GM12878 (cell line): ENCODE measurements around the gene SLX4. TPM values are rescaled to one million over a fixed set of nuclear protein-coding genes. Genes with fewer than 3 reads are reported as not detected.

ENCODE experiments used
- ATAC-seq: fragments of 200-7000 bp; cut with Tn5 transposase; 3 replicates; pipeline ENCODE4 v1.9.1; 2020; ENCODE audit warnings: mild to moderate bottlenecking, moderate library complexity
- BruUV-seq: library from RNA; stranded (reverse); fragments of 400-500 nt; replicated peaks from 2 replicates; lab custom pipeline; 2021; lab: Mats Ljungman, UMichigan
- CTCF ChIA-PET: fragments of 300-600 bp; sonication (Branson Sonifier 250); formaldehyde crosslinking; extraction: SDS; loops from one replicate; lab custom pipeline; 2021; ENCODE audit warnings: inconsistent platforms; lab: Yijun Ruan, JAX
- POLR2A ChIA-PET: fragments of 350-600 bp; formaldehyde crosslinking; extraction: SDS; loops from one replicate; lab custom pipeline; 2021; ENCODE audit warnings: inconsistent platforms; lab: Charles Lee
- RAD21 ChIA-PET: fragments of 300-600 bp; sonication (Branson Sonifier 250); formaldehyde crosslinking; loops from one replicate; lab custom pipeline; 2023; ENCODE audit warnings: antibody characterized with exemption; ENCODE audit not compliant: unreplicated experiment; lab: Charles Lee
- SMC1A ChIA-PET: fragments of 300-600 bp; sonication (Branson Sonifier 250); formaldehyde crosslinking; loops from one replicate; lab custom pipeline; 2023; ENCODE audit not compliant: unreplicated experiment, uncharacterized antibody; lab: Charles Lee
- DNase-seq: peaks from one replicate; pipeline ENCODE4 v3.0.0-alpha.2; 2011; ENCODE audit warnings: low read depth, low spot score
- FAIRE-seq: peaks from 3 replicates; lab custom pipeline; 2011; peaks lifted over from hg19 to GRCh38; lab: Jason Lieb, UNC
- H2AFZ ChIP-seq: 2 replicates; pipeline ENCODE4 v1.6.0; 2011; ENCODE audit warnings: low read depth, low read length, control low read depth; ENCODE audit not compliant: control insufficient read depth
- H3K27ac ChIP-seq: 2 replicates; pipeline ENCODE4 v1.5.1; 2011; ENCODE audit warnings: control low read depth; ENCODE audit not compliant: control insufficient read depth, insufficient read depth
- H3K27me3 ChIP-seq, 2 experiments: replicated peaks in 1 of 2; 2 replicates each; pipeline versions ENCODE4 v1.6.0 to v1.6.1; 2011; ENCODE audit warnings: low read length in 1 of 2; ENCODE audit not compliant: control insufficient read depth in 2 of 2, insufficient read depth in 2 of 2
- H3K36me3 ChIP-seq, 2 experiments: 2 replicates each; pipeline ENCODE4 v1.5.1; 2011; ENCODE audit warnings: low read length in 1 of 2; ENCODE audit not compliant: control insufficient read depth in 2 of 2, insufficient read depth in 2 of 2
- H3K4me1 ChIP-seq: 2 replicates; pipeline ENCODE4 v1.6.1; 2011; ENCODE audit warnings: mild to moderate bottlenecking, low read length, moderate library complexity, mixed read lengths; ENCODE audit not compliant: control insufficient read depth, insufficient read depth
- H3K4me2 ChIP-seq: 2 replicates; pipeline ENCODE4 v1.6.0; 2011; ENCODE audit warnings: control low read depth; ENCODE audit not compliant: control insufficient read depth, insufficient read depth
- H3K4me3 ChIP-seq: fragments of 200-600 bp; sonication (generic); 2 replicates; pipeline ENCODE4 v1.5.1; 2016
- H3K79me2 ChIP-seq: 2 replicates; pipeline ENCODE4 v1.6.0; 2011; ENCODE audit warnings: low read length; ENCODE audit not compliant: control insufficient read depth, insufficient read depth
- H3K9ac ChIP-seq: 2 replicates; pipeline ENCODE4 v1.8.0; 2011; ENCODE audit warnings: low read length, control low read depth, mixed read lengths; ENCODE audit not compliant: control insufficient read depth, insufficient read depth
- H3K9me3 ChIP-seq: replicated peaks from 3 replicates; pipeline ENCODE4 v1.5.1; 2011; ENCODE audit warnings: mild to moderate bottlenecking, low read length; ENCODE audit not compliant: control insufficient read depth, insufficient read depth
- H4K20me1 ChIP-seq: 2 replicates; pipeline ENCODE4 v1.6.0; 2011; ENCODE audit not compliant: control insufficient read depth, insufficient read depth
- BHLHE40 ChIP-seq, 2 experiments: fragments of 450-650 bp in 1 of 2; IDR thresholded peaks; 2 replicates each; pipeline ENCODE4 v1.6.1; 2011 to 2017; ENCODE audit warnings: low read depth in 2 of 2, borderline replicate concordance in 1 of 2, improper control_type of control experiment in 1 of 2, low read length in 1 of 2, mild to moderate bottlenecking in 1 of 2
- CEBPB ChIP-seq, 2 experiments: fragments of 150-350 bp in 1 of 2; IDR thresholded peaks; 2 replicates each; pipeline ENCODE4 v1.6.1; 2012 to 2014; ENCODE audit warnings: low read depth in 2 of 2, low read length in 2 of 2, borderline replicate concordance in 1 of 2, inconsistent platforms in 1 of 2
- CHD4 ChIP-seq: fragments of 200-600 bp; sonication (generic); IDR thresholded peaks from 2 replicates; pipeline ENCODE4 v1.6.1; 2016; ENCODE audit warnings: mild to moderate bottlenecking
- IRF4 ChIP-seq: IDR thresholded peaks from 2 replicates; pipeline ENCODE4 v1.6.1; 2011; ENCODE audit warnings: low read depth, low read length
- MTA3 ChIP-seq: IDR thresholded peaks from 2 replicates; pipeline ENCODE4 v1.6.1; 2012; ENCODE audit warnings: low read length, inconsistent platforms, borderline replicate concordance
- MYB ChIP-seq: fragments of 150-350 bp; IDR thresholded peaks from 2 replicates; pipeline ENCODE4 v1.6.1; 2014; ENCODE audit warnings: mild to moderate bottlenecking, low read depth, low read length, borderline replicate concordance
- MYC ChIP-seq: IDR thresholded peaks from 2 replicates; pipeline ENCODE4 v1.6.1; 2011; ENCODE audit warnings: mild to moderate bottlenecking, low read length, moderate library complexity, inconsistent platforms; ENCODE audit not compliant: insufficient read depth, insufficient replicate concordance, insufficient read length, severe bottlenecking
- SIX5 ChIP-seq: IDR thresholded peaks from 2 replicates; pipeline ENCODE4 v1.6.1; 2011; ENCODE audit warnings: mild to moderate bottlenecking, low read depth, low read length, moderate library complexity; ENCODE audit not compliant: severe bottlenecking
- TCF7 ChIP-seq: IDR thresholded peaks from 2 replicates; pipeline ENCODE4 v1.6.1; 2014; ENCODE audit warnings: antibody characterized with exemption, borderline replicate concordance
- ZBED1 ChIP-seq: IDR thresholded peaks from 2 replicates; pipeline ENCODE4 v1.6.1; 2016; ENCODE audit warnings: borderline replicate concordance
- WGBS: methylation state at CpG from one replicate; pipeline ENCODE4 v1.1.6; 2016; ENCODE audit warnings: low lambda C conversion rate; ENCODE audit not compliant: insufficient replicate concordance, insufficient coverage; ENCODE audit errors: missing lambda C conversion rate; 5-methylcytosine and 5-hydroxymethylcytosine counted together
- in situ Hi-C: fragments of 300-500 bp; cut with MboI; formaldehyde crosslinking; loops from 9 replicates; pipeline ENCODE4 v1.14.3; 2018; ENCODE audit warnings: mixed read lengths
- intact Hi-C: fragments of 100-400 bp; cut with micrococcal nuclease; formaldehyde crosslinking; loops from one replicate; pipeline ENCODE4 v1.14.2; 2022; ENCODE audit not compliant: unreplicated experiment
- polyA plus RNA-seq, 11 experiments: library from polyadenylated mRNA; depleted of rRNA in 4 of 11; unstranded in 6 of 11; stranded (reverse) in 5 of 11; fragments of >200 nt; fragmentation: Nextera tagmentation in 4 of 11; fragmentation: Illumina TruSeq in 1 of 11; extraction: Ambion mirVana in 4 of 11; extraction: Trizol in 1 of 11; gene quantifications; 1 replicate in 1 of 11; 2 replicates in 10 of 11; pipeline versions ENCODE4 v1.2.1 to v1.2.3, GENCODE V29; 2011 to 2016; ENCODE audit warnings: inconsistent platforms in 2 of 11, missing spikeins in 2 of 11, low read depth in 1 of 11
- total RNA-seq, 4 experiments: library from RNA; depleted of rRNA in 3 of 4; stranded (reverse); fragments of >200 nt in 3 of 4; fragmentation: Illumina TruSeq in 1 of 4; extraction: Trizol in 1 of 4; gene quantifications; 2 replicates each; pipeline versions ENCODE4 v1.2.1 to v1.2.3, GENCODE V29; 2013 to 2021

The SLX4 gene
- total and polyA plus RNA-seq, 10 of the 15 experiments (the other 5 are each of a cell fraction or from before 2014, with no cell fraction given): 0.18 to 12.3 (median 4.8) TPM

- H3K27ac ChIP-seq: no peak overlapping the region
- TF ChIP-seq BHLHE40 (IDR thresholded peaks at IDR 0.05; ENCODE audit: borderline replicate concordance in 1 of 2, low read depth in 2 of 2, low read length in 1 of 2) (no peak), IRF4 (no peak), SIX5 (no peak), MYB (no peak), MTA3 (no peak), CHD4 (no peak), ZBED1 (no peak), CEBPB (IDR thresholded peaks at IDR 0.05; ENCODE audit: borderline replicate concordance in 1 of 2, low read depth in 2 of 2, low read length in 2 of 2) (no peak), MYC (no peak), TCF7 (no peak)
- no peak for FAIRE-seq
- H3K4me3 ChIP-seq: no peak overlapping the region
- no peaks in the 10 kb centered on the region for H3K27me3 ChIP-seq
- no peak overlapping the region for H3K9ac ChIP-seq
- ChIA-PET POLR2A (no interaction called here), RAD21 (no interaction called here), CTCF (no interaction called here), SMC1A (interaction anchor here (1.1 kb wide), 1 partner anchor 12 kb away, joined by 3 read pairs; the partner anchor contains the start of gene SLX4)
- in situ Hi-C loops (no loop called here), intact Hi-C loops (no loop called here)
- H3K36me3 ChIP-seq: peaks cover 0 to 6% of the 10 kb centered on the region in 2 experiments; a peak in 2 of 4 replicates
- no peaks in the 10 kb centered on the region for H3K79me2 ChIP-seq
- ATAC-seq: no peak
- no peak for DNase-seq
- H2AFZ ChIP-seq: no peak overlapping the region
- H4K20me1 ChIP-seq: no peaks in the 10 kb centered on the region
- BruUV-seq: no TSS peak
- 98% methylated on average over 4 of the region's 4 CpGs for WGBS
- no peaks in the 10 kb centered on the region; the same call in 2 of the 3 replicates for H3K9me3 ChIP-seq
- no peaks in the 10 kb centered on the region for H3K4me1 ChIP-seq
- no peak overlapping the region for H3K4me2 ChIP-seq
Measured at GRCh38 chr16:3599922-3600321, 11.5 kb downstream of the SLX4 start.
